Measurements from ENCODE around the gene GGTLC2.
"Not testable (repeated sequence)": the region's sequence is repeated elsewhere in the genome, so short reads cannot be mapped to it uniquely, and the experiment has no call there.

Gene GGTLC2

DNA sequence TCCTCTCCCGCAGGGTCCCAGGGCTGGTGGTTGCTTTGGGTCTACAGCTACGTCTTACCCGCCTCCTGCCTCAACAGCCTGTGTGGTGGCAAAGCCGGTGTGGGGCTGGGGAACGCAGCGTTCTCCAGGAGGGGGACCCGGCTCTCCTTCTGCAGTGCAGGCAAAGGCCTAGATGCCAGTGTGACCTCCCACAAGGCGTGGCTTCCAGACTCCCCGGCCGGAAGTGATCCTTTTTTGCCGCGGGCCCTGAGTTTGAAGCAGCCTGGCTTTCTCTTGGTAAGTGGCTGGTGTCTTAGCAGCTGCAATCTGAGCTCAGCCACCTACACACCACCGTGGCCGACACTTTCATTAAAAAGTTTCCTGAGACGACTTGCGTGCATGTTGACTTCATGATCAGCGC is 6.1 kb upstream of the GGTLC2 start:
- not testable (repeated sequence) for DNase-seq

DNA sequence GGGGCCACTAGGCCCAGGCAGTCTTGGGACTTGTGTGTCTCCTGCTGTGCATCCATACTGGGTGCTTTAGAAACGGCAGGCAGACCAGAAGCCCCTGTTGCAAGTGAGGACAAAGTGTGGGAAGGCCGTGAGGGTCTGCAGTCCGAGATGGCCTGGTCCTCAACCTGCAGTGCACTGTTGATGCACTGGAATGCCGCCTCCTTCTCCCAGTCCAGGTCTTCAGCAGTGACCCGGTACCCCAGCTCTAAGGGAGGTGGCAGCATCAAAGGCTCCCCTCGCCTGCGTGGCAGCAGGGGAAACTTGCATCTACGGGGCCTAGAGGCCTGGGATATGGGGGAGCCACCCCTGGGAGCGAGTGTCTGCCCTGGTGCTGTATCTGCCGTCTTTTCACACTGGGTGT is 2.2 kb upstream of the GGTLC2 start:
- DNase-seq: not testable (repeated sequence)

GRCh38 chr22:22645969-22646368 is 1.6 kb downstream of the GGTLC2 start:
- DNase-seq: not testable (repeated sequence)

- not testable (repeated sequence) for DNase-seq
Observed at GRCh38 chr22:22647952-22648351, 3.5 kb downstream of the GGTLC2 start.

DNA sequence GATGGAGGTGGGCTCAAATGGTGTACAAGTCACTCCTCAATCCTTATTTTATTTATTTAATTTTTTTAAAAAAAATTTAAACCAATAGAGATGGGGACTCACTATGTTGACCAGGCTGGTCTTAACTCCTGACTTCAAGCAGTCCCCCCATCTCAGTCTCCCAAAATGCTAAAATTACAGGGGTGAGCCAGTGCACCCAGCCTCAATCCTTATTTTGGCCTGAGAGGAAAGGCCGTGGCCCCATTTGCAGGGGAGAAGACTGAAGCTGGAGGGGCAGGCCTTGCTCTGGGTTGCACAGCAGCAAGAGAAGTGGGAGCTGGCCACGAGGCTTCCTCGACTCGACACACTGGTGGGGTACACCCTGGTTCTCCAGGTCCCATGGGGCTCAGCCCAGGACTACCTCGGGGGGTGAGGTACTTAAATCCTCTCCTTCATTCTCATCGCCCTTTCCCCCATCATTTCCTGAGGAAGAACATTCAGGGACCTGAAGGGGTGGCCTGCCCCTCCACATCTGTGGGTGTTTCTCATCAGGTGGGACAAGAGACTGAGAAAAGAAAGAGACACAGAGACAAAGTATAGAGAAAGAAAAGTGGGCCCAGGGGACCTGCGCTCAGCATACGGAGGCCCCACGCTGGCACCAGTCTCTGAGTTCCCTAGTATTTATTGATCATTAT is 4.6 kb downstream of the GGTLC2 start:
- DNase-seq: not testable (repeated sequence)

- DNase-seq: not testable (repeated sequence)
Observed at GRCh38 chr22:22649761-22650160, 5.3 kb downstream of the GGTLC2 start.

DNA sequence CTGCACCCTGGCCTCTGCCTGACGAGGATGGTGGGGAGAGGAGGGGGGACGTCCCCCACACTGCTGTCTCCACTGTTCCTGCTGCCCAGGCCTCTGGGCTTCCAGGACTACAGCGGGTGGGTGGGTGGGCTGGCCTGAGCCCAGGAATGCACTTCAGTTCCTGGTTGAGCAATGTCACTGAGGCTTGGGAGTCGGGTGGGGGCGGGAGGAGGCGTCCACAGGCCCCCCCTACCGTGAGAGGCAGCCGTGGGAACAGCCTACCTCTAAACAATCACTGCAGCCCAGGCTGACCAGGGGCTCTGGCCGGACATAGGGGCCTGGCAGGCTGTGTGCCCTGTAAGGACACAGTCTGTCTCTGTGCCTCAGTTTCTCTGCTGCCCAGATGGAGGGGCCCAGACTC is 6.0 kb downstream of the GGTLC2 start:
- DNase-seq: not testable (repeated sequence)

DNA sequence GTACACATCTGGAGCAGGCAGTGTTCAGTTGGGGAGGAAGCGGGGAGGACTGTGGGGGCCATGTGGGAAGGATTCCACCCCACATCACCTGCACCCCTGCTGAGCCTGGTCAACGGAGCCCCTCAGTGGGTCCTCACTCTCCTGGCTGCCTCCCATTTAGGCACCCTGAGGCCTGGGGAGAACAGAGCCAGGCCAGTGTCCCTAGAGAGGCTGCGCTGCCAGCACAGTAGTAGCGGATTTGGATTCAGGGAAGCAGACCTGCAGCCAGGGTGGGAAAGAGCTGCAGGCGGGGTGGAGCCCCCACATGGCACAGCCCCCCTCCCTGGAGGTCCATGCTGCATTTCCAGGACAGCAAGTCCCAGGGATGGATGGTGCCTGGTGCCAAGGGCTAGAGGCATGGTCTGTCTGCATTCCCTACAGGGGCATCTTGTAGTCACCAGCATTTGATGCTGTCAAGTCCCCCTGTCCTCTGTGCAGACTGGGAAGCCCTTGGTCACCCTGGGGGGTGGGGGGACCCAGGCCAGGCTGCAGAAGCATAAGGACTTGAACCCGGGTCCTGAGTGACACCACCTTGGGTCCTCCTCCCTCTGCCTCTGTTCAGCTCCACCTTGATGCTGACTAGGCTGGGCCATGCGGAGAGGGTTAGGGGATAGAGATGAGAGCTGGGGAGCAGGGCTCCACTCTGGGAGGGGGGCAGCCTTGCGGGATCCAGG is 6.5 kb downstream of the GGTLC2 start:
- DNase-seq: not testable (repeated sequence)

GRCh38 chr22:22651593-22651992 is 7.2 kb downstream of the GGTLC2 start:
- DNase-seq: not testable (repeated sequence)

DNA sequence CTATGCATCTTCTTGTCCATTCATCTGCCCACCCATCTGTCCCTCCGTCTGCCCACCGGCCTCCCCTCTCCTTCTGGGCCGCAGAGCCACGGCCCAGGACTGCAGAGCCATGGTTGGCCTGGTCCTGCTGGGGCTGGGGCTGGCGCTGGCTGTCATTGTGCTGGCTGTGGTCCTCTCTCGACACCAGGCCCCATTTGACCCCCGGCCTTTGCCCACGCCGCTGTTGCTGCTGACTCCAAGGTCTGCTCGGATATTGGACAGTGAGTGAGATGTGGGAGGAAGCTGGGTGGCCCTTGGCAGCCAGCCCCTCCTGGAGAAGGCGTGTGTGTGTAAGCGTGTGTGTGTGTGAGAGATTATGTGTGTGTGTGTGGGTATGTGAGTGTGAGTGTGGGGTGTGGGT is 7.7 kb downstream of the GGTLC2 start:
- DNase-seq: not testable (repeated sequence)

GRCh38 chr22:22652573-22652972 is 8.2 kb downstream of the GGTLC2 start:
- not testable (repeated sequence) for DNase-seq

- DNase-seq: not testable (repeated sequence)
Observed at GRCh38 chr22:22653677-22654381, 9.4 kb downstream of the GGTLC2 start.

- no peak for DNase-seq
Observed at GRCh38 chr22:22655452-22656290, 11.3 kb downstream of the GGTLC2 start.

DNA sequence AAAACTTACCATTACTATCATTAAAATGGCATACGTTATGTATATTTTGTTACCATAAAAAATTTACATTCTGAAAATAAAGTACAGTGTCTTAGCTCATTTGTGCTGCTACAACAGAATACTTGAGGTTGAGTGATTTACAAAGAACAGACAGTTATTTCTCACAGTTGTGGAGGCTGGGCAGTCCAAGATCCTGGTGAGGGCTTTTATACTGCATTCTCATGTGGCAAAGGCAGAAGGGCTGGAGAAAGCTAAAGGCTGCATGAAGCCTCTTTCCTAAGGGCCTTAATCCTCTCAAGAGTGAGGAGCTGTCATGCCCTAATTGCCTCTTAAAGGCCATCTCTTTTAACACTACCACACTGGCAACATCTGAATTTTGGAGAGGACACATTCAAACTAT is 13.3 kb downstream of the GGTLC2 start:
- DNase-seq: no peak

- no peak for DNase-seq
Observed at GRCh38 chr22:22661275-22661674, 16.9 kb downstream of the GGTLC2 start.

DNA sequence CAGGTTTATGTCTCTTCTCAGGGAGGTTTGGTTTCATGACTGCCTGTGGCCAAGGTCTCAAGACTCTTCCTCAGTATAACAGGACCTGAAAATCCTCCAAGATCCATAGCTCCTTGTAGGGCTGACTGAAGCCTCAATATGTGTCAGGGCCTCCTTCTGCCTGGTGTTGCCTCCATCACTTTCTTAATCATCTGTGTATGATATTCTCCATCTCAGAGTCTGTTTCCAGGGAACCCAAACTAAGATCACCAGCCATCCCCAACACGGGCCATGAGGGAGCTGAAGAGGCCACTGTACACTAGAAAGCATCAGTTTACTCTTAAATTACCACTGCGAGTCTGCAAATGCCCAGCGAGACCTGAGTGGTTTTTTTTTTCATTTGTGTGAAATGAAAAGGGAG is 17.7 kb downstream of the GGTLC2 start:
- DNase-seq: no peak

DNA sequence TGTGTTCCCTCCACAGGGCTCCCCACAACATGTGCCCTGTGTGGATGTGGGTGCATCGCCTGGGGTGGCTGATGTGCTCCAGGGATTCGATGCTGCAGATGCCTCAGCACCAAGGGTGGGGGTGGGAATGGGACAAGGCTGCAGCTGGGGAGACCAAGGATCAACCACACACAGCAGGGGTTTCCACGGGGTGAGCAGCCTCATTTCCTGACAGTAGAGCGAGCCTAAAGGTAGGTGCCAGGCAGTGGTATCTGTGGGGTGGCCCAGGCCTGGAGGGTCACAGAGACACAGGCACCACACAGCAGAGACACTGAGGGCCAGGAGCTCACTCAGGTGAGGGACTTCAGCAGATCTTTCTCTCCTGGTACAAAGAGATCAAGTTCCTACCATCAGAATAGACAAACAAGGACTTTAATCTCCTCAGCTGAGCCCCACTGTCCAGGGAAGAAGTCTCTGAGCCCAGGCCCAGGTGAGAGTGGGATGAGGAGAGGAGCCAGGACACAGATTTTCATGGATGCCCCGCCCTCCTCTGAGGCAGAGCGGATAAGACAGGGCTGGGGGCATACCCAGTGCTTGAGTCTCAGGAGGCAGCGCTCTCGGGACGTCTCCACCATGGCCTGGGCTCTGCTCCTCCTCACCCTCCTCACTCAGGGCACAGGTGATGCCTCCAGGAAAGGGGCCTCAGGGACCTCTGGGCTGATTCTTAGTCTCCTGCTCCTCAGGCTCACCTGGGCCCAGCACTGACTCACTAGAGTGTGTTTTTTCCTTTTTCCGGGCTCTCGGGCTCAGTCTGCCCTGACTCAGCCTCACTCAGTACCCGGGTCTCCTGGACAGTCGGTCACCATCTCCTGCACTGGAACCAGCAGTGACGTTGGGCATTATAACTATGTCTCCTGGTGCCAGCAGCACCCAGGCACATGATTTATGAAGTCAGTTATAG is 19.7 kb downstream of the GGTLC2 start:
- DNase-seq: no peak

- DNase-seq: peak; percentile 20
Observed at GRCh38 chr22:22666307-22667091, 22.1 kb downstream of the GGTLC2 start.

- DNase-seq: no peak
Observed at GRCh38 chr22:22667966-22668880, 23.8 kb downstream of the GGTLC2 start.

GRCh38 chr22:22669093-22669492 is 24.7 kb downstream of the GGTLC2 start:
- no peak for DNase-seq

Measured in GDM1 (cell line).